Activated naive CD4-positive, alpha-beta T cell treated with Interleukin-2 at 50 U/mL for 16 hours (primary cell): ENCODE measurements around the gene SLC22A6.
A peak's percentile ranks its signal among the peaks of the same experiment; 100 is the strongest.

Experiments
- DNase-seq: peaks from one replicate; pipeline ENCODE4 v3.0.0-alpha.2; 2020

The SLC22A6 gene

GRCh38 chr11:62984451-62984991 lies at the start of gene SLC22A6:
Gene SLC22A6 (minus strand): TSS chr11:62984967. CDS start chr11:62984690, 277 bp downstream.
- DNase-seq: no peak

- DNase-seq: no peak
Observed at GRCh38 chr11:63032457-63032856, 47.7 kb upstream of the SLC22A6 start.

GRCh38 chr11:63023841-63024648 lies 39.3 kb upstream of the SLC22A6 start:
- peak; percentile 87 for DNase-seq

GRCh38 chr11:63023222-63023814 lies 38.6 kb upstream of the SLC22A6 start:
- DNase-seq: no peak

- no peak for DNase-seq
Observed at GRCh38 chr11:63022441-63022840, 37.7 kb upstream of the SLC22A6 start.

GRCh38 chr11:63020671-63021291 lies 36.0 kb upstream of the SLC22A6 start:
- DNase-seq: peak; percentile 22

- DNase-seq: no peak
Observed at GRCh38 chr11:63019506-63019905, 34.7 kb upstream of the SLC22A6 start.

- no peak for DNase-seq
Observed at GRCh38 chr11:63017306-63017974, 32.7 kb upstream of the SLC22A6 start.

- no peak for DNase-seq
Observed at GRCh38 chr11:63015521-63016215, 30.9 kb upstream of the SLC22A6 start, which contains the start of gene SLC22A8. Gene SLC22A8 (minus strand): TSS chr11:63015841. CDS start chr11:63014958, 883 bp downstream.

GRCh38 chr11:63014408-63015055 lies 29.8 kb upstream of the SLC22A6 start:
- no peak for DNase-seq

GRCh38 chr11:63012839-63013238 lies 28.1 kb upstream of the SLC22A6 start:
- DNase-seq: no peak

GRCh38 chr11:63012430-63012829 lies 27.7 kb upstream of the SLC22A6 start:
- DNase-seq: no peak

- DNase-seq: no peak
Observed at GRCh38 chr11:63010934-63011439, 26.2 kb upstream of the SLC22A6 start.

GRCh38 chr11:63007920-63008319 lies 23.2 kb upstream of the SLC22A6 start:
- DNase-seq: no peak

- no peak for DNase-seq
Observed at GRCh38 chr11:63001456-63001855, 16.7 kb upstream of the SLC22A6 start.

- no peak for DNase-seq
Observed at GRCh38 chr11:62999649-63000048, 14.9 kb upstream of the SLC22A6 start.

GRCh38 chr11:62999156-62999555 lies 14.4 kb upstream of the SLC22A6 start:
- no peak for DNase-seq

- no peak for DNase-seq
Observed at GRCh38 chr11:62996271-62996670, 11.5 kb upstream of the SLC22A6 start.

- DNase-seq: no peak
Observed at GRCh38 chr11:62994775-62995174, 10.0 kb upstream of the SLC22A6 start.

GRCh38 chr11:62988276-62988675 lies 3.5 kb upstream of the SLC22A6 start:
- DNase-seq: no peak

GRCh38 chr11:62985041-62985750 lies 429 bp upstream of the SLC22A6 start:
- no peak for DNase-seq
